Tracheal epithelial cell (primary cell): ENCODE results near the gene PSEN1. TPM values are rescaled to one million over a fixed set of nuclear protein-coding genes. Genes with fewer than 3 reads are reported as not detected.

Experiments used
- total RNA-seq: library from RNA; depleted of rRNA; stranded (reverse); fragments of >200 nt; gene quantifications from 2 replicates; pipeline ENCODE4 v1.2.1, GENCODE V29; 2014

PSEN1 gene
- 58.6 and 80.0 TPM in 2 replicates for total RNA-seq

DNA sequence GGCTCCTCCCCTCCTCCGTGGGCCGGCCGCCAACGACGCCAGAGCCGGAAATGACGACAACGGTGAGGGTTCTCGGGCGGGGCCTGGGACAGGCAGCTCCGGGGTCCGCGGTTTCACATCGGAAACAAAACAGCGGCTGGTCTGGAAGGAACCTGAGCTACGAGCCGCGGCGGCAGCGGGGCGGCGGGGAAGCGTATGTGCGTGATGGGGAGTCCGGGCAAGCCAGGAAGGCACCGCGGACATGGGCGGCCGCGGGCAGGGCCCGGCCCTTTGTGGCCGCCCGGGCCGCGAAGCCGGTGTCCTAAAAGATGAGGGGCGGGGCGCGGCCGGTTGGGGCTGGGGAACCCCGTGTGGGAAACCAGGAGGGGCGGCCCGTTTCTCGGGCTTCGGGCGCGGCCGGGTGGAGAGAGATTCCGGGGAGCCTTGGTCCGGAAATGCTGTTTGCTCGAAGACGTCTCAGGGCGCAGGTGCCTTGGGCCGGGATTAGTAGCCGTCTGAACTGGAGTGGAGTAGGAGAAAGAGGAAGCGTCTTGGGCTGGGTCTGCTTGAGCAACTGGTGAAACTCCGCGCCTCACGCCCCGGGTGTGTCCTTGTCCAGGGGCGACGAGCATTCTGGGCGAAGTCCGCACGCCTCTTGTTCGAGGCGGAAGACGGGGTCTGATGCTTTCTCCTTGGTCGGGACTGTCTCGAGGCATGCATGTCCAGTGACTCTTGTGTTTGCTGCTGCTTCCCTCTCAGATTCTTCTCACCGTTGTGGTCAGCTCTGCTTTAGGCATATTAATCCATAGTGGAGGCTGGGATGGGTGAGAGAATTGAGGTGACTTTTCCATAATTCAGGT, at the start of gene PSEN1:
Gene PSEN1 (plus strand): TSS at position 121 of the 839 bp plus-strand sequence. CDS start 11,513 bp downstream, outside the sequence.

DNA sequence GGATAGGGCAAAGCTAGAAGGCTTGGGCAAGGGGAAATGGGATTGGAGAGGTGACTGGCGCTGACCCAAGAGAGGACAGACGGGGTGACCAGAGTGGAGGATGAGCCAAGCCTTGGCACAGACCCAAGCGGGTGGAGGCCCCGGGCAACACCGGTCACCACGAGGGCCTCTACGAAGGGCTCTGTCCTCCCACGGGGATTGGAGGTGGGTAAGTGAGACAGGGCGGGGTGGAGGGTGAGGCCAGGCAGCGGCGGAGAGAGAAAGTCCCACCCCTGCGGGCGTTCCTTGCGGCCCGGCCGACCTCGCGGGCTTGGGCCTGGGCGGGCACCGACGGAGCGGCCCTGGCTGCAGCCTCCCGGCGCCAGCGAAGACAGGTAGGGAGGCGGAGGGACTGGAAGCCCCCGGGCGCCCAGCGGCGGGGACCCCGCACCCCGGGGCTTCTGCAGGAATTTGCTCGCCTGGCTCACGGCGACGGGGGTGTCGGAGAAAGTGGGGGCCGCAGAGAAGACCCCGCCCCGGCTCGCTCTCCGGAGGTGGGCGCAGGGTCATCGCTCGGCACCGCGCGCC, 101.0 kb downstream of the PSEN1 start, which contains the start of gene PAPLN:
Gene PAPLN (plus strand): TSS at position 288 of the 567 bp plus-strand sequence. CDS start 2,273 bp downstream, outside the sequence.

Other genes with a start within 250 kb of the PSEN1 start
- gene DPF3, start 242.4 kb upstream of the PSEN1 start, total RNA-seq = 0.85 and 0.96 TPM in 2 replicates
- 18.3 and 18.6 TPM in 2 replicates for gene DCAF4, start 210.0 kb upstream of the PSEN1 start, total RNA-seq
- gene ZFYVE1, start 109.4 kb upstream of the PSEN1 start, total RNA-seq = 6.6 and 8.9 TPM in 2 replicates
- gene RBM25, start 78.0 kb upstream of the PSEN1 start, total RNA-seq = 16.8 and 16.9 TPM in 2 replicates
- 5.5 and 11.8 TPM in 2 replicates for gene PAPLN, start 101.0 kb downstream of the PSEN1 start, total RNA-seq